H7 (cell line): Measurements from ENCODE around the gene TALDO1. TPM values are rescaled to one million over a fixed set of nuclear protein-coding genes. Genes with fewer than 3 reads are reported as not detected.

Experiments used
- DNase-seq: peaks from one replicate; pipeline ENCODE4 v3.0.0; 2012
- H3K27me3 ChIP-seq: 2 replicates; pipeline ENCODE4 v1.6.0; 2011; ENCODE audit warnings: mild to moderate bottlenecking, low read length; ENCODE audit not compliant: control insufficient read depth, insufficient read depth
- H3K36me3 ChIP-seq: replicated peaks from 2 replicates; pipeline ENCODE4 v1.5.1; 2011; ENCODE audit warnings: low read length; ENCODE audit not compliant: control insufficient read depth, insufficient read depth
- H3K4me3 ChIP-seq: 2 replicates; pipeline ENCODE4 v1.5.1; 2011; ENCODE audit warnings: low read depth, mild to moderate bottlenecking, control low read depth, low read length, moderate library complexity; ENCODE audit not compliant: insufficient read depth
- total RNA-seq: library from RNA; depleted of rRNA; stranded (reverse); fragments of >200 nt; shearing (Covaris generic); gene quantifications from 2 replicates; pipeline ENCODE4 v1.2.3, GENCODE V29; 2014; rRNA removed

Gene TALDO1
- 264 and 269 TPM in 2 replicates for total RNA-seq

- peak; percentile 99 for DNase-seq
- Histone ChIP-seq H3K36me3 (no peaks in the 10 kb centered on the region; the same call in 1 of the 2 replicates), H3K27me3 (no peaks in the 10 kb centered on the region), H3K4me3 (peak within 1 kb of the TSS; percentile 95)
Observed at GRCh38 chr11:747158-748006, at the start of gene TALDO1. TALDO1 (plus strand) TSS chr11:747464; CDS start chr11:747482, 18 bp downstream.

- Histone ChIP-seq H3K4me3 (no peak overlapping the region), H3K36me3 (no peaks in the 10 kb centered on the region; the same call in 1 of the 2 replicates), H3K27me3 (no peaks in the 10 kb centered on the region)
- DNase-seq: peak; percentile 31
Observed at GRCh38 chr11:697811-698311, 49.4 kb upstream of the TALDO1 start.

- Histone ChIP-seq H3K36me3 (no peaks in the 10 kb centered on the region; the same call in 1 of the 2 replicates), H3K27me3 (no peaks in the 10 kb centered on the region), H3K4me3 (no peak overlapping the region)
- peak; percentile 24 for DNase-seq
Observed at GRCh38 chr11:698493-699115, 48.7 kb upstream of the TALDO1 start.

- no peak for DNase-seq
- Histone ChIP-seq H3K27me3 (no peaks in the 10 kb centered on the region), H3K4me3 (no peak overlapping the region), H3K36me3 (no peaks in the 10 kb centered on the region; the same call in 1 of the 2 replicates)
Observed at GRCh38 chr11:699116-699508, 48.2 kb upstream of the TALDO1 start.

GRCh38 chr11:699753-700152 lies 47.5 kb upstream of the TALDO1 start:
- no peak for DNase-seq

GRCh38 chr11:701741-702461 lies 45.4 kb upstream of the TALDO1 start:
- no peaks in the 10 kb centered on the region; the same call in 1 of the 2 replicates for H3K36me3 ChIP-seq
- no peak overlapping the region for H3K4me3 ChIP-seq
- no peak for DNase-seq
- H3K27me3 ChIP-seq: peaks cover 13% of the 10 kb centered on the region

More at GRCh38 chr11:699753-700152, 47.5 kb upstream of the TALDO1 start:
- Histone ChIP-seq H3K27me3 (no peaks in the 10 kb centered on the region), H3K4me3 (no peak overlapping the region), H3K36me3 (no peaks in the 10 kb centered on the region; the same call in 1 of the 2 replicates)

- peaks cover 13% of the 10 kb centered on the region for H3K27me3 ChIP-seq
- no peak overlapping the region for H3K4me3 ChIP-seq
- H3K36me3 ChIP-seq: no peaks in the 10 kb centered on the region; the same call in 1 of the 2 replicates
- peak; percentile 47 for DNase-seq
Observed at GRCh38 chr11:702462-703461, 44.5 kb upstream of the TALDO1 start.

GRCh38 chr11:703506-703905 lies 43.8 kb upstream of the TALDO1 start:
- Histone ChIP-seq H3K36me3 (no peaks in the 10 kb centered on the region; the same call in 1 of the 2 replicates), H3K27me3 (peaks cover 13% of the 10 kb centered on the region), H3K4me3 (no peak overlapping the region)
- DNase-seq: no peak

GRCh38 chr11:704228-704674 lies 43.0 kb upstream of the TALDO1 start:
- no peak overlapping the region for H3K4me3 ChIP-seq
- DNase-seq: peak; percentile 32
- H3K36me3 ChIP-seq: no peaks in the 10 kb centered on the region; the same call in 1 of the 2 replicates
- H3K27me3 ChIP-seq: peaks cover 13% of the 10 kb centered on the region

- no peaks in the 10 kb centered on the region for H3K36me3 ChIP-seq
- H3K27me3 ChIP-seq: peaks cover 13% of the 10 kb centered on the region
- H3K4me3 ChIP-seq: peak overlapping the region; percentile 29; the same call in 1 of the 2 replicates
- peak; percentile 69 for DNase-seq
Observed at GRCh38 chr11:704781-705645, 42.3 kb upstream of the TALDO1 start.

GRCh38 chr11:705646-706438 lies 41.4 kb upstream of the TALDO1 start, which contains the start of gene EPS8L2:
EPS8L2 (plus strand) TSS chr11:706231; CDS start chr11:709408, 3,177 bp downstream.
- DNase-seq: peak; percentile 89
- Histone ChIP-seq H3K4me3 (peak within 1 kb of the TSS; percentile 51), H3K27me3 (peaks cover 13% of the 10 kb centered on the region), H3K36me3 (no peaks in the 10 kb centered on the region)

- peak; percentile 82 for DNase-seq
- H3K4me3 ChIP-seq: peak overlapping the region; percentile 51
- H3K27me3 ChIP-seq: peaks cover 13% of the 10 kb centered on the region
- no peaks in the 10 kb centered on the region for H3K36me3 ChIP-seq
Observed at GRCh38 chr11:706439-706956, 40.8 kb upstream of the TALDO1 start.
